GM12875 (cell line): ENCODE results near the gene CBY3.
A peak's percentile ranks its signal among the peaks of the same experiment; 100 is the strongest.
"Not testable (repeated sequence)": the region's sequence is repeated elsewhere in the genome, so short reads cannot be mapped to it uniquely, and the experiment has no call there.

ENCODE experiments used
- H3K4me3 ChIP-seq: one replicate; pipeline ENCODE4 v1.5.1; 2011; ENCODE audit warnings: low read depth, low read length, control low read depth
- TF ChIP-seq, protein P1 (sequence below): IDR thresholded peaks from 2 replicates; pipeline ENCODE4 v1.5.1; 2011; ENCODE audit warnings: low read depth, mild to moderate bottlenecking, control low read depth, inconsistent platforms, low read length, moderate library complexity, borderline replicate concordance; ENCODE audit not compliant: insufficient read depth

The CBY3 gene

DNA sequence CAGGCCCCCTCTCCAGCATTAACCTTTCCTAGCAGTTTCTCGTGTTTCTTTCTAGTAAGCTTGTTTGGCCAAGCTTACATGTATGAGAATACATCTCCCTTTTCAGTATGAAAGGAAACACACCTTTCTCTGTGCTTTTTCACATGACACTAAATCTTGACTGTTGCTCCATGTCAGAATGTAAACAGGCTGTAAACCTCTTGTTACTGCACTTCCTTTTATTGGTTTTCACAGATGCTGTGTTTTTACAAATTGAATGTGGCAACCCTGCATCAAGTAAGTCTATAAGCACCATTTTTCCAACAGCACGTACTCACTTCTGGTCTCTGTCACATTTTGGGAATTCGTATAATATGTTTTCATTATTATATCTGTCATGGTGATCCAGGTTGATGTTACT, 15.8 kb upstream of the CBY3 start:
- TF ChIP-seq, protein P1, sequence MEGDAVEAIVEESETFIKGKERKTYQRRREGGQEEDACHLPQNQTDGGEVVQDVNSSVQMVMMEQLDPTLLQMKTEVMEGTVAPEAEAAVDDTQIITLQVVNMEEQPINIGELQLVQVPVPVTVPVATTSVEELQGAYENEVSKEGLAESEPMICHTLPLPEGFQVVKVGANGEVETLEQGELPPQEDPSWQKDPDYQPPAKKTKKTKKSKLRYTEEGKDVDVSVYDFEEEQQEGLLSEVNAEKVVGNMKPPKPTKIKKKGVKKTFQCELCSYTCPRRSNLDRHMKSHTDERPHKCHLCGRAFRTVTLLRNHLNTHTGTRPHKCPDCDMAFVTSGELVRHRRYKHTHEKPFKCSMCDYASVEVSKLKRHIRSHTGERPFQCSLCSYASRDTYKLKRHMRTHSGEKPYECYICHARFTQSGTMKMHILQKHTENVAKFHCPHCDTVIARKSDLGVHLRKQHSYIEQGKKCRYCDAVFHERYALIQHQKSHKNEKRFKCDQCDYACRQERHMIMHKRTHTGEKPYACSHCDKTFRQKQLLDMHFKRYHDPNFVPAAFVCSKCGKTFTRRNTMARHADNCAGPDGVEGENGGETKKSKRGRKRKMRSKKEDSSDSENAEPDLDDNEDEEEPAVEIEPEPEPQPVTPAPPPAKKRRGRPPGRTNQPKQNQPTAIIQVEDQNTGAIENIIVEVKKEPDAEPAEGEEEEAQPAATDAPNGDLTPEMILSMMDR: no peak
- H3K4me3 ChIP-seq: no peak overlapping the region

DNA sequence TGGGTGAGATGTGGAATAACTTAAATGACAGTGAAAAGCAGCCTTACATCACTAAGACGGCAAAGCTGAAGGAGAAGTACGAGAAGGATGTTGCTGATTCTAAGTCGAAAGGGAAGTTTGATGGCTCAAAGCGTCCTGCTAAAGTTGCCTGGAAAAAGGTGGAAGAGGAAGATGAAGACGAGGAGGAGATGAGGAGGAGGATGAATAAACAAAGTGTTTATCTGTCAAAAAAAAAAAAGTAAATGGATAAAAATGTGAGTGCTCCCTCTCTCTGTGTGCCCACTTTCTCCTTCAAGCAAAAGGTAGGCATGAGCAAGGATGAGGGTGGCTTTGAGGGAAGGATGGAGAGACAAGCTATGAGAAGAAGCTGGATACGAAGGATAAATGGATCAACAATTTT, 13.7 kb upstream of the CBY3 start:
- TF ChIP-seq, protein P1: no peak

DNA sequence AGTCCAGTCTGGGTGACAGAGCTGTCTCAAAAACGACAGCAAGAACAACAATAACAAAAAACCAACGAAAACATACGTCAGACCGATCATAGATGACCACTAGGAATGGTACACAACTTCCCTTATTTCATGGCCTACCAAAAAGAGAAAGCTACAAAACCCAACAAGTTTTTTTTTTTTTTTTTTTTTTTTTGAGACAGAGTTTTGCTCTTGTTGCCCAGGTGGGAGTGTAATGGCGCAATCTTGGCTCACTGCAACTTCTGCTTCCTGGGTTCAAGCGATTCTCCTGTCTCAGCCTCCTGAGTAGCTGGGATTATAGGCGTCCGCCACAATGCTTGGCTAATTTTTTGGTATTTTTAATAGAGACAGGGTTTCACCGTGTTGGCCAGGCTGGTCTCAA, 8.4 kb upstream of the CBY3 start:
- not testable (repeated sequence) for H3K4me3 ChIP-seq

More for the DNA sequence above, 13.7 kb upstream of the CBY3 start:
- no peak overlapping the region for H3K4me3 ChIP-seq

DNA sequence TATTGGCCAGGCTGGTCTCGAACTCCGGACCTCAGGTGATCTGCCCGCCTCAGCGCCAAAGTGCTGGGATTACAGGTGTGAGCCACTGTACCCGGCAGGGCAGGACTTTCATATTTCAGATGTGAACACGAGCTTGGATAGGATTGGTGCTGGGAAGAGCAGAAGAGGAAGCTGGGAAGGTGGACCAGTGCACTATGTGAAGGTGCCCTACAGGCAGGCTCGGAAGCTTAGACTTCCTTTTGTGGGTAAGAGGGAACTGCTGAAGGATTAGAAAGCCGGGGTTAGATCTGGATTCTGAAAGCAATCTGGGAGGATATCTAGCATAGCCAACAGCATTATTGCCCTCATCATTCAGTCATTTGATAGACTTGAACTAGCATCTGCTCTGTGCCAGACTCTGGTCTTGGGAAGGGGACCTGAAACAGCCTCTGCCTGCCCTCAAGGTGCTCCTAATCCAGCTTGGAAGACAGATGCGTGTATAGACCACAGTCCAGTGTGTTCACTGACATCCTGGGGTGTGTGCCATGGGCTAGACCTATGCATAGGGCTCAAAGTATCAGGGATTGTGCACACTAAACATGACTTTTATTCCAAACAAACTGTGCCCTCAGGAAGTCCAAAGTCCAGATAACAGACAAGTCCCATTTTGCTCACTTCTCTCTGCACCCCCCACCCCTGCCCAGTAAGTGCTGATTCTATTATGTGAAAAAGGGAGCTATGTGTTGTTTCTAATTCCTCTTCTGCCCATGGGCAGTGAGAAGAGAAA, 637 bp downstream of the CBY3 start:
- H3K4me3 ChIP-seq: no peak overlapping the region
- TF ChIP-seq, protein P1: no peak

DNA sequence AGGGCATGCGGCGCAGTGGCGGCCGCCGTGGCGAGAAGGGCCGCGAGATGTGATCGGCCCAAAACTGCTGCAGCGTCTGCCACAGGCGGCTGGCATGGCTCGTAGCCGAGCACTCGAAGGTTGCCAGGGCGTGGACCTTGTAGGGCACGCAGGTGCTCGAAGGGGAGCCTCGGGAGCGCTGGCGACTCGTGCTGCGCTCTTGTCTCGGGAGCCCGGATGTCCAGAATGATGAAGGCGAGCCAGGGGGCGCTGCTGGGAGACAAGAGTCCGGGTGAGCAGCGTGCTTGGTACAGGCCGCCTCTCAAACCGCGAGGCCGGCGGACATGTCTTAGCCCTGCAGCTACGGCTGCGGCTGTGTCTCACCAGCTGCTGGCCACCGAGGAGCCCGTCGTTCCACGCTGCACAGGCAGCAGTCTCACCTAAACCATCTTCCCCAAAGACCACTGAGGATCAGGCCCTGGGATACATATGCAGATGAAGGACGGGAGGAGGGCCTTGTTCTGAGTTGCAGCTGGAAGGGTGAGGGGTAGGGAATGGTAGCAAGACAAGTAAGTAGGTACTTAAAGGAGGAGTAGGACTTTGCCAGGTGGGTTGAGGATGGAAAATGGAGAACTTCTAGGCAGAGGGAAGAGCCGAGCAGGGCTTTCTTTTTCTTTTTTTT, 1.7 kb downstream of the CBY3 start:
- H3K4me3 ChIP-seq: peak overlapping the region; percentile 88
- TF ChIP-seq, protein P1: peak; percentile 38; the same call in 1 of the 2 replicates

DNA sequence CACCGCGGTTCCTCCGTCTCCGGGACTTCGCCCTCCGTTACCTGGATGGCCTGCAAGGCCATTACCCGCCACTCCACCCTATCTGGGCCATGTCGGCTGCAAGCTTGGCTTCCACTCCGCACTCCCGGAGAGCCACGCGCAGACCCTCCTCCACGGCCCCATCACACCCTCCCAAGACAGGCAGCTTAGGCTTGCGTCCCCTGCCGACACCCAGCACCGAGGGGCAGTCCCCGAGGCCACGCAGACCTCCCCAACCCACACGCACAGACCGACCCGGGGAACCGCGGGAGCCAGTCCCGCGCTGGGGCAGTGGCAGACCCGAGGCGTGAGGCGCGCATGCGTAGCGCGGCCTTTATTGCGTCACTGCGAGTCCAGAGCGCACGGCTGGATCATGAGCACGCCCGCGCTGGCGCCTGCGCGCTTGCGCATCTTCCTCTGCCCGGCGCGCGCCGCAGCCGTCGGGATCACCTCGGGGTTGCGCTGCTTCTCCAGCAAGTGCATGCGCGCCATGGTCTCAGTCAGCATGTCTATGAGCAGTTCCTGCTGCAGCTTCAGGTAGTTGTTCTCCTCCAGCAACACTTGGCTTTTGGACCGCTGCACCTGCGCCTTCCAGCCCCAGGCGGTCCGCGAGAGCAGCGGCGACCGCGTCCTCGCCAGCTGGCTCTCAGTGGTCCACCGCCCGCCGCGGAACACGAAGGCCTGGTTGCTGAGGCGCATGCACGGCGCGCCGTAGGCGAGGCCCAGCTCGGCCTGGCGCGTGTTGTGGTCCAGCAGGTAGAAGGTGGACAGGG, 2.4 kb downstream of the CBY3 start:
- H3K4me3 ChIP-seq: peak overlapping the region; percentile 88
- TF ChIP-seq, protein P1: 0 out of 2 replicates have a peak, but pooled peaks have one; percentile 4

DNA sequence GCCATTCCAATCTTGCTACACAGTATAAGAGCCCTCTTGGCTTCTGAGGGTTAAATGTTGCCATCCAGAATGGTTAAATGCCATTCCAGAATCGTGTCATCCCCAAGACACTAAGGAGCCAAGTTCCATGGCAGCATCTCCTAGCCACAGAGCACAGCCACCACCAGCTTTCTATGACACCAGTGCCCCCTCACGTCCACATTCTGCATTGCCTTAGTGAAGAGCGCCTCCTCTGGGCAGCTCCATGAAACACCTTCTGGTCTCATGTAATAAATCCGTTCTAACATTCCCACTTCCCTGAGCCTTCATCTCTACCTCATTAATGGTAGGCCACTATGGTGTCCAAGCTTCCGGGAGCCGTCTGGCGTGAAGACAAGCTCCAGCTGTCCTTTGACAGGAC, 12.4 kb downstream of the CBY3 start:
- no peak overlapping the region for H3K4me3 ChIP-seq
- TF ChIP-seq, protein P1: peak; percentile 87

DNA sequence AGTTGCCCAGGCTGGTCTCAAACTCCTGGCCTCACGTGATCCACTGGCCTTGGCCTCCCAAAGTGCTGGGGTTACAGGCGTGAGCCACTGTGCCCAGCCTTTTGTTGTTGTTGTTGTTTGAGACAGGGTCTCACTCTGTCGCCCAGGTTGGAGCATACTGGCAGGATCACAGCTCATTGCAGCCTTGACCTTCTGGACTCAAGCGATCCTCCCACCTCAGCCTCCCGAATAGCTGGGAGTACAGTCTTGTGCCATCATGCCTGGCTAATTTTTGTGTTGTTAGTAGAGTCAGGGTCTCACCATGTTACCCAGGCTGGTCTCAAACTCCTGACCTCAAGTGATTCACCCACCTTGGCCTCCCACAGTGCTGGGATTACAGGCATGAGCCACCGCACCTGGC, 19.2 kb downstream of the CBY3 start:
- H3K4me3 ChIP-seq: not testable (repeated sequence)

DNA sequence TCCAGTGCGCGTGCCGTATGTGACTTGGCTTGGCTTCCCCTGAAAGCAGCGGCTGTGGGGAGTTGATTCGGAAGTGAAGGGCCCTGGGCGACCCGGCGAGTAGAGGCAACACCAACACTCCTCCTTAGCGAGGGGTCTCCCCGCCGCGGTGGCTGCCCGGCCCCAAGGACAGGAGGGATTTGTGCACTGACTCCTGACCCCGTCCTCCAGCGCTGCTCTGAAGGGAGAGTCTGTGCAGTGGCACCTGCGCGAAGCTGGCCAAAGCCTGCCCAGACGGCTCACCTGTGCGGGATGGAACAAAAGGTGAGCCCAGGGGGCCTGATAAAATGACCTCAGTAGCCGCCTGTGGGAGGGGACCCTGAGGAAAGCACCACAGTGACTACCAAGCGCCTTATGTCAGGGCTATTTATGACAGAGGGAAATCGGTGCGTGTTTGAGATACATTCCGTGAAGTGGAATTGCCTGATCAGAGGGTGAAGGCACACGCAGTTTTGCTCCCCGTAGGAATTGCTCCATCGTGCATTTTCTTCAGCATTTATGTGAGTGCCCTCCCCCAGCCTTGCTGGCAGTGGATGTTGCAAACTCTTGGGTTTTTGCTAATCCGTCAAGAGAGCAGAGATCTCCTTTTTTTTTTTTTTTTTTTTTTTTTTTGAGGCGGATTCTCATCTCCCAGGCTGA, 22.5 kb downstream of the CBY3 start:
- H3K4me3 ChIP-seq: peak overlapping the region; percentile 46

DNA sequence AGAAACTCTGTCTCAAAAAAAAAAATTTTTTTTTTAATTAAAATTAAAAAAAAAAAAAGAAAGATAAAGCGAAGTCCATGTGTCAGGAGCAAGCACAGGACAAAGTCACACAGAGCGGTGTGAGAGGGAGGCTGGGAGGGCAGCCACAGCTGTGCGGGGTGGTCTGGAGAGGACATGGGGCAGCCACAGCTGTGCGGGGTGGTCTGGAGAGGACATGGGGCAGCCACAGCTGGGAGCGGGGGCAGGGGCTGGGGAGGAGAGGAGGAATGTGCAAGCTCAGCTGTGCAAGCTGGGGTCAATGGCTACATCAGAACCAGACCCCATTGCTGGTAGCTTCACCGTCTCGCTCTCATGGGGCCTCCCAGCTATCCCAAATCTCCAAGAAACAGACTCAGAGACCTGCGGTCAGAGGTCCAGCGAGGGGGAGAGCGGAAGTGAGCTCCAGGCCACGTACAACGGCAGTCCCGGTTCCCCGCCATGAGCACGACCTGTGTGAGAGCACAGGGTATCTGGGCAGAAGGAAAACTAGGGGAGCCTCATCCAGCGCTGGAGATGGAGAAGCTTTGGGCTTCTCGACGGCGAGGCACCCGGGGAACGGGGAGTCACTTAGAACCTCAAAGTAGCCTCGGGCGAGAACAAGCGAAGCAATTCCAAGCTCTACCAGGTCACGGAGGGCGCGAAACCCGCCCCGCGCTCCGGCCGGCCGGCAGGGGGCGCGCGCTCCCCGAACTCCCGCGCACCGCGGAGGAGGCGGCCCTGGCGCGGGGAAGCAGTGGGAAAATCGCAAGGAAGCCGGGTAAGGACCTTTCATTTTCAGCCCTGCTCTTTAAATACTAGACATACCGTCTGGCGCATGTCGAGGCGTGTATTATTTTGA, 23.3 kb downstream of the CBY3 start:
- H3K4me3 ChIP-seq: not testable (repeated sequence)
